ENCODE measurements around the gene FCER2.

The FCER2 gene

DNA sequence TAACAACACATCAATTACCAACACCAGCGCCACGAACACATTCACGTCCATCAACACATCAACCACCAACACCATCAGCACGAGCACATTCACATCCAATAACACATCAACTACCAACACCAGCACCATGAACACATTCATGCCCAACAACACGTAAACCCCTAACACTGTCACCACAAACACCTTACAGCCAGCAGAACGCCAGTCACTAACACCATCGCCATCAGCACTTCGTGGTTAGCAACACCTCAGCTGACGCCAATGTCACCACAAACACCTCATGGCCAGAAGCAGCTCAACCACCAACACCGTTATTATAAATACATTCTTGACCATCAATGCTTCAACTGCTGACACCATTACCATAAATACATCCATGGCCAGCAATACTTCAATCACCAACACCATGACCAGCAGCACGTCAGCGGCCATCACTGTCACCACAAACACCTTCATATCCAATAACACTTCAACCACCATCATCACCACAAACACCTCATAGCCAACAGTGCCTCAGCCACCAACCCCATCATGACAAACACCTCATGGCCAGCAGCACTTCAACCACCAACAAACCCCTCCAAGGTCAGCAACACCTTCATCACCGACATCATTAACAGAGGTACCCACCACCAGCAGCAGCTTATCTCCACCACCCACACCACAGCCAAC, 9.4 kb downstream of the FCER2 start:
- H3K4me1 ChIP-seq (ENCODE audit: insufficient read depth, low read length), result no peaks in the 10 kb centered on the region
- H3K27ac ChIP-seq (ENCODE audit: low read length), result no peak overlapping the region
- no peaks in the 10 kb centered on the region for H3K79me2 ChIP-seq (ENCODE audit: insufficient read depth, low read length)
- H3K4me2 ChIP-seq (ENCODE audit: insufficient read depth, low read length), result no peak overlapping the region
- no peak overlapping the region for H3K9ac ChIP-seq (ENCODE audit: low read depth, low read length)
- no peaks in the 10 kb centered on the region for H3K36me3 ChIP-seq (ENCODE audit: insufficient read depth, low read length)
- H3K9me3 ChIP-seq (ENCODE audit: insufficient read depth, low read length, severe bottlenecking), result no peaks in the 10 kb centered on the region
- no peak for TF ChIP-seq EZH2 (IDR thresholded peaks at IDR 0.05; ENCODE audit: borderline replicate concordance, low read depth, low read length, severe bottlenecking)
- TF ChIP-seq, protein P1, sequence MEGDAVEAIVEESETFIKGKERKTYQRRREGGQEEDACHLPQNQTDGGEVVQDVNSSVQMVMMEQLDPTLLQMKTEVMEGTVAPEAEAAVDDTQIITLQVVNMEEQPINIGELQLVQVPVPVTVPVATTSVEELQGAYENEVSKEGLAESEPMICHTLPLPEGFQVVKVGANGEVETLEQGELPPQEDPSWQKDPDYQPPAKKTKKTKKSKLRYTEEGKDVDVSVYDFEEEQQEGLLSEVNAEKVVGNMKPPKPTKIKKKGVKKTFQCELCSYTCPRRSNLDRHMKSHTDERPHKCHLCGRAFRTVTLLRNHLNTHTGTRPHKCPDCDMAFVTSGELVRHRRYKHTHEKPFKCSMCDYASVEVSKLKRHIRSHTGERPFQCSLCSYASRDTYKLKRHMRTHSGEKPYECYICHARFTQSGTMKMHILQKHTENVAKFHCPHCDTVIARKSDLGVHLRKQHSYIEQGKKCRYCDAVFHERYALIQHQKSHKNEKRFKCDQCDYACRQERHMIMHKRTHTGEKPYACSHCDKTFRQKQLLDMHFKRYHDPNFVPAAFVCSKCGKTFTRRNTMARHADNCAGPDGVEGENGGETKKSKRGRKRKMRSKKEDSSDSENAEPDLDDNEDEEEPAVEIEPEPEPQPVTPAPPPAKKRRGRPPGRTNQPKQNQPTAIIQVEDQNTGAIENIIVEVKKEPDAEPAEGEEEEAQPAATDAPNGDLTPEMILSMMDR (IDR thresholded peaks at IDR 0.05; ENCODE audit: borderline replicate concordance, extremely low read depth, low read length, poor library complexity, severe bottlenecking), result no peak
- no peaks in the 10 kb centered on the region for H3K27me3 ChIP-seq (ENCODE audit: insufficient read depth, low read length, poor library complexity)
- H4K20me1 ChIP-seq (ENCODE audit: insufficient read depth, low read length), result no peaks in the 10 kb centered on the region
- no peak overlapping the region for H2AFZ ChIP-seq (ENCODE audit: low read depth, low read length)
- no peak for ATAC-seq (ENCODE audit: insufficient read depth, low read depth)
- no peak for DNase-seq
- H3K4me3 ChIP-seq (ENCODE audit: low read depth in 1 of 2, low read length in 2 of 2), result no peak overlapping the region

DNA sequence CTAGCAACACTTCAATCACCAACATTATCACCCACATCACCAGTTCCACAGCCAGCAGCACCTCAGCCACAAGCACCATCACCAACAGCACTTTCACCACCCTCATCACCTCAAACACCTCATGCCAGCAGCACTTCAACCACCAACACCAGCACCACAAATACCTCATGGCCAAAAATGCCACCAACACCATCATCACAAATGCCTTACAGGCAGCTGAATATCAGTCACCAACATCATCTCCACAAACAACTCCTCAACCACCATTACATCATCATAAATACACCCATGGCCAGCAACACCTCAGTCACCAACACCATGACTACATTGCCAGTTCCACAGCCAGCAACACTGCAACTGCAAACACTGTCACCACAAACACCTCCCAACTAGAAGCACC, 10.4 kb downstream of the FCER2 start:
- Histone ChIP-seq H3K4me3 (ENCODE audit: low read depth in 1 of 2, low read length in 2 of 2) (no peak overlapping the region), H2AFZ (ENCODE audit: low read depth, low read length) (no peak overlapping the region), H3K79me2 (ENCODE audit: insufficient read depth, low read length) (no peaks in the 10 kb centered on the region), H3K9me3 (ENCODE audit: insufficient read depth, low read length, severe bottlenecking) (no peaks in the 10 kb centered on the region), H3K27ac (ENCODE audit: low read length) (no peak overlapping the region), H4K20me1 (ENCODE audit: insufficient read depth, low read length) (no peaks in the 10 kb centered on the region), H3K27me3 (ENCODE audit: insufficient read depth, low read length, poor library complexity) (no peaks in the 10 kb centered on the region), H3K9ac (ENCODE audit: low read depth, low read length) (no peak overlapping the region), H3K4me1 (ENCODE audit: insufficient read depth, low read length) (no peaks in the 10 kb centered on the region), H3K4me2 (ENCODE audit: insufficient read depth, low read length) (no peak overlapping the region), H3K36me3 (ENCODE audit: insufficient read depth, low read length) (no peaks in the 10 kb centered on the region)
- TF ChIP-seq, protein P1 (IDR thresholded peaks at IDR 0.05; ENCODE audit: borderline replicate concordance, extremely low read depth, low read length, poor library complexity, severe bottlenecking), result no peak
- TF ChIP-seq EZH2 (IDR thresholded peaks at IDR 0.05; ENCODE audit: borderline replicate concordance, low read depth, low read length, severe bottlenecking), result no peak
- no peak for DNase-seq
- ATAC-seq (ENCODE audit: insufficient read depth, low read depth), result no peak

DNA sequence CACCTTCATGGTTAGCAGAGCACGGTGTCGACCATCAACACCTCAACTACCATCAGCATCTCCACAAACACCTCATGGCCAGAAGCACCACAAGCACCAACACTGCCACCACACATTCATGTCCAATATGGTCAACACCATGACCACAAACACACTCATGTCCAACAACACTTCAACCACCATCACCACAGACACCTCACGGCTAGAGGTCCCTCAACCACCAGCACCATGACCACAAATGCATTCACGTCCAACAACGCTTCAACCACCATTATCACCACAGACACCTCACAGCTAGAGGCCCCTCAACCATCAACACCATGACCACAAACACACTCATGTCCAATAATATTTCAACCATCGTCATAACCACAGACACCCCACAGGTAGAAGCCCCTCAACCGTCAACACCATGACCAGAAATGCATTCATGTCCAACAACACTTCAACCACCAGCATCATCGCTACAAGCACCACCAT, 11.1 kb downstream of the FCER2 start:
- ATAC-seq (ENCODE audit: insufficient read depth, low read depth) (no peak), DNase-seq (no peak)
- Histone ChIP-seq H4K20me1 (ENCODE audit: insufficient read depth, low read length) (peaks cover 3% of the 10 kb centered on the region; the same call in 1 of the 2 replicates), H3K4me3 (ENCODE audit: low read depth in 1 of 2, low read length in 2 of 2) (no peak overlapping the region), H3K4me2 (ENCODE audit: insufficient read depth, low read length) (no peak overlapping the region), H2AFZ (ENCODE audit: low read depth, low read length) (no peak overlapping the region), H3K9ac (ENCODE audit: low read depth, low read length) (no peak overlapping the region), H3K36me3 (ENCODE audit: insufficient read depth, low read length) (no peaks in the 10 kb centered on the region), H3K27me3 (ENCODE audit: insufficient read depth, low read length, poor library complexity) (no peaks in the 10 kb centered on the region), H3K79me2 (ENCODE audit: insufficient read depth, low read length) (no peaks in the 10 kb centered on the region), H3K4me1 (ENCODE audit: insufficient read depth, low read length) (no peaks in the 10 kb centered on the region), H3K27ac (ENCODE audit: low read length) (no peak overlapping the region), H3K9me3 (ENCODE audit: insufficient read depth, low read length, severe bottlenecking) (no peaks in the 10 kb centered on the region)
- no peak for TF ChIP-seq EZH2 (IDR thresholded peaks at IDR 0.05; ENCODE audit: borderline replicate concordance, low read depth, low read length, severe bottlenecking)
- TF ChIP-seq, protein P1 (IDR thresholded peaks at IDR 0.05; ENCODE audit: borderline replicate concordance, extremely low read depth, low read length, poor library complexity, severe bottlenecking), result no peak
